ENCODE data around the gene ENKUR. TPM values are rescaled to one million over a fixed set of nuclear protein-coding genes. Genes with fewer than 3 reads are reported as not detected.
A peak's percentile ranks its signal among the peaks of the same experiment; 100 is the strongest.

The ENKUR gene
- total and polyA plus RNA-seq, 8 donors = 0.06 to 9.7 (median 5.6) TPM

DNA sequence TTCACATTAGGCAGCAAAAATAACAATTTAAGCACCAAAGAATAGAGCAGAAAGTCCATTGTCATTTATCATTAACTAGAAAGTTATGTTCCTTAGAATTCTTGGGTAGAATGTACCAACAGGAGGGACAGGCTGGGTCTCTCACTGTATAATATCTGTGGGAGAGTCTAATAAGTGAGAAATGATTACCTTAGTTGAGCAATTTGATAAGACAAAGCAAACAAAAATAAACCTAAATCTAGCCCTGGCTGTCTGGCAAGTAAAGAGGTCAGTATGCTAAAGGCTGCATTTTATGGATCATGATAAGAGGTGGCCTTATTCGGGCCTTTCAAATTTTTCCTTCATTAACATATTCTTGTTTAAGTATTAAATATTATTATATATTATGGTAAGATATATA, 36.1 kb upstream of the ENKUR start:
- DNase-seq = no peak
- Histone ChIP-seq H3K4me1 (peaks cover 0 to 6% of the 10 kb centered on the region in 2 donors), H3K36me3 (no peaks in the 10 kb centered on the region), H3K4me3 (no peak overlapping the region), H3K27ac (no peak overlapping the region), H3K27me3 (no peaks in the 10 kb centered on the region), H3K9me3 (no peaks in the 10 kb centered on the region)
- no peak for ATAC-seq
- TF ChIP-seq CTCF (IDR thresholded peaks at IDR 0.05) = no peak
- intact Hi-C loops (cut with DNase I) = no loop called here

GRCh38 chr10:25050402-25050801, 34.4 kb upstream of the ENKUR start:
- ATAC-seq (no peak), DNase-seq (no peak)
- no peaks in the 10 kb centered on the region for H3K9me3 ChIP-seq
- H3K4me1 ChIP-seq = peaks cover 0 to 6% of the 10 kb centered on the region in 2 donors
- H3K27me3 ChIP-seq = no peaks in the 10 kb centered on the region
- H3K36me3 ChIP-seq = no peaks in the 10 kb centered on the region
- no peak overlapping the region for H3K27ac ChIP-seq
- no peak overlapping the region for H3K4me3 ChIP-seq
- intact Hi-C loops (cut with DNase I) = no loop called here
- no peak for TF ChIP-seq CTCF (IDR thresholded peaks at IDR 0.05)

DNA sequence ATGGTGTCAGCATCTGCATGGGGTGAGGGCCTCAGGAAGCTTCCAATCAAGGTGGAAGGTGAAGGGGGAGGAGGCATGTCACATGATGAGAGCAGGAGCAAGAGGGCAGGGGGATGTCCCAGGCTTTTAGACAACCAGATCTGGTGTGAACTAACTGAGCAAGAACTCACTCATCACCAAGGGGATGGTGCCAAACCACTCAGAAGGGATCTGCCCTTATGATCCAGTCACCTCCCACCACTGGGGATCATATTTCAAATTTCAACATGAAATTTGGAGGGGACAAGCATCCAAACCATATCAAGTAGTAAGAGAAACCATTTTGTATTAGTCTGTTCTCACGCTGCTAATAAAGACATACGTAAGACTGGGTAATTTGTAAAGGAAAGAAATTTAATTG, 34.0 kb upstream of the ENKUR start:
- Histone ChIP-seq H3K4me1 (peaks cover 0 to 6% of the 10 kb centered on the region in 2 donors), H3K4me3 (no peak overlapping the region), H3K27me3 (no peaks in the 10 kb centered on the region), H3K9me3 (no peaks in the 10 kb centered on the region), H3K36me3 (no peaks in the 10 kb centered on the region), H3K27ac (no peak overlapping the region)
- intact Hi-C loops (cut with DNase I) = no loop called here
- no peak for TF ChIP-seq CTCF (IDR thresholded peaks at IDR 0.05)
- no peak for DNase-seq
- ATAC-seq = no peak

GRCh38 chr10:25048450-25048849, 32.5 kb upstream of the ENKUR start:
- H3K36me3 ChIP-seq = no peaks in the 10 kb centered on the region
- no peaks in the 10 kb centered on the region for H3K27me3 ChIP-seq
- peaks cover 0 to 6% of the 10 kb centered on the region in 2 donors for H3K4me1 ChIP-seq
- H3K9me3 ChIP-seq = no peaks in the 10 kb centered on the region
- H3K27ac ChIP-seq = no peak overlapping the region
- no peak for TF ChIP-seq CTCF (IDR thresholded peaks at IDR 0.05)
- ATAC-seq = no peak
- intact Hi-C loops (cut with DNase I) = no loop called here
- H3K4me3 ChIP-seq = no peak overlapping the region
- no peak for DNase-seq

DNA sequence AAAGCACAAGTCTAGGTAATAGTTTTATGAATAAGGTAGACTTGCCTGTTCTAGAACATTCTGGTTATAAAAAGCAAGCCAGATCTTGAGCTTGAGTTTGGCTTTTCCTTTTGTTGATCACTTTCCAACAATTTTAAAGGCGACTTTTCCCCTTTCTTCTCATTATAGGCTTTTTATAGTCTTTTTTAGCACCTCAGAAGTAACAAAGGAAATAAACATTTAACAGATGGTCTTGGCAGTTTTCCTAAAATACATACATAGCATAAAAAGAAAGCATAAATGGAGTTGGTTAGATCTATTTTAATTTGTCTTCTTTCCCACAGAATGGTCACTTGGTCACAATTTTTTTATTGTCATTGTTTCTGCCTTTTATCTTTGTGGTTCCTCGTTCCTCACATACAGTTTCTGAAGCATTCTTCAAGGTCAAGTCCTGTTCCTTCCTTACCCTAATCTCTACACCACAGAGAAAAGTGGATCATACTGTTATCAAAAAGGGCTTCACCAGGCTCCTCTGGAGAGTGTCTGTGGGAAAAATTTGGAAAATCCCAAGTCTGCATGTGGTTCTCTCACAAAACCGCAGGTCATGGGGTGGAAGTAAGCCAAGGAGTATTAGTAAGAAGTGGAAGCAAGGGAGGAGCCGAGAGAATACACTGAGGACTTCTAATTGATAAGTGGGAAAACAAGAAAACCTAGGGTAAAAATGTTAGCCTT, 31.8 kb upstream of the ENKUR start:
- no peak for DNase-seq
- no peak for TF ChIP-seq CTCF (IDR thresholded peaks at IDR 0.05)
- H3K4me1 ChIP-seq = peaks cover 0 to 6% of the 10 kb centered on the region in 2 donors
- H3K27me3 ChIP-seq = no peaks in the 10 kb centered on the region
- no peaks in the 10 kb centered on the region for H3K9me3 ChIP-seq
- ATAC-seq = peak; percentile 64
- no peak overlapping the region for H3K4me3 ChIP-seq
- no peak overlapping the region for H3K27ac ChIP-seq
- H3K36me3 ChIP-seq = no peaks in the 10 kb centered on the region
- intact Hi-C loops (cut with DNase I) = no loop called here
